Activated T-cell treated with anti-CD3 and anti-CD28 coated beads, Interleukin-2, amount 50 U/mL, for 72 hours (primary cell): ENCODE results near the gene TGFB3. TPM values are rescaled to one million over a fixed set of nuclear protein-coding genes. Genes with fewer than 3 reads are reported as not detected.
"Not testable (repeated sequence)": the region's sequence is repeated elsewhere in the genome, so short reads cannot be mapped to it uniquely, and the experiment has no call there.

Experiments used
- ATAC-seq, 2 donors: fragments of 150-1000 bp; cut with Tn5 transposase; replicated peaks in 1 of 2; 2 replicates each; pipeline ENCODE4 v1.10.0; 2021; ENCODE audit warnings: moderate library complexity in 2 of 2, mild to moderate bottlenecking in 1 of 2
- DNase-seq, 2 donors: peaks; one replicate each; pipeline ENCODE4 v3.0.0; 2021 to 2022; ENCODE audit warnings: mixed read lengths in 1 of 2
- H3K27ac Mint-ChIP-seq: one replicate; pipeline ENCODE4 v1.8.0; 2022; ENCODE audit warnings: mild to moderate bottlenecking, moderate library complexity, mixed read lengths
- H3K27me3 Mint-ChIP-seq: one replicate; pipeline ENCODE4 v1.8.0; 2022; ENCODE audit warnings: low read depth, mixed read lengths
- H3K36me3 Mint-ChIP-seq, 2 donors: one replicate each; pipeline ENCODE4 v1.8.0; 2022; ENCODE audit warnings: mixed read lengths in 2 of 2, mild to moderate bottlenecking in 1 of 2; ENCODE audit not compliant: insufficient read depth in 2 of 2
- H3K4me1 Mint-ChIP-seq: one replicate; pipeline ENCODE4 v1.8.0; 2022; ENCODE audit warnings: low read depth, mixed read lengths
- H3K4me3 Mint-ChIP-seq, 2 donors: one replicate each; pipeline ENCODE4 v1.8.0; 2022; ENCODE audit warnings: mild to moderate bottlenecking in 2 of 2, mixed read lengths in 2 of 2, moderate library complexity in 2 of 2
- H3K9me3 Mint-ChIP-seq, 2 donors: one replicate each; pipeline ENCODE4 v1.8.0; 2022; ENCODE audit warnings: mixed read lengths in 2 of 2
- total RNA-seq, 2 donors: library from RNA; stranded (reverse); gene quantifications; one replicate each; pipeline ENCODE4 v1.2.3, GENCODE V29; 2022

Gene TGFB3
- total RNA-seq, 2 donors from 2014 or later: 5.5 to 9.3 TPM

GRCh38 chr14:75928690-75929181 lies 53.1 kb downstream of the TGFB3 start:
- Mint-ChIP-seq H3K27ac (no peak overlapping the region), H3K9me3 (no peaks in the 10 kb centered on the region), H3K36me3 (no peaks in the 10 kb centered on the region), H3K4me1 (no peaks in the 10 kb centered on the region), H3K27me3 (no peaks in the 10 kb centered on the region), H3K4me3 (no peak overlapping the region)
- ATAC-seq: no peak
- DNase-seq: no peak

DNA sequence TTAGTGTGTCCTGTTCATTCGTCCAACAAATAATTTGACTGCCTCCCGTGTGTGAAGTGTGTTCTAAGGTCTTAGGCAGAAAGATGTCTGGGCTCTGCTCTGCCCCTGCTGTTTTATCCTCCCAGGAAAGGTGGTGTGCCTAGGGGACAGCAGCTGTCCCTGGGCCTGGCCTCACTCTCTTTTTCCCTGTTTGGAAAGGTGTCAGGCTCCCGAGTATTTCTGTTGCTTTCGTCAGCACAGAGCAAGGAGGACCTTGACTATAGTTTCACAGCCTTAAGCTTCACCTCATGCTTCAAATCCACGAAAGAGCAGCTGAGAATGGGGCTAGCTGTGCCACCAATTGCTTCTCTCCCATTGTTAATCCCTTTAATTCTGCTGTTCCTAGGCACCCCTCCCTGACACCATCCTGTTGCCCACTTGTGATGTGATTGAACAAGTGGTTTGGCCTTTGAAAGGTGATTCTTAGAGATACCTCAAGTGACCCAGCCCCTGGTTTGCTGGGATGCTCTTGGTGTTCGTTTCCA lies 54.2 kb downstream of the TGFB3 start:
- no peak overlapping the region for H3K4me3 Mint-ChIP-seq
- no peak for DNase-seq
- no peaks in the 10 kb centered on the region for H3K36me3 Mint-ChIP-seq
- no peak for ATAC-seq
- no peaks in the 10 kb centered on the region for H3K4me1 Mint-ChIP-seq
- no peak overlapping the region for H3K27ac Mint-ChIP-seq
- H3K9me3 Mint-ChIP-seq: no peaks in the 10 kb centered on the region
- H3K27me3 Mint-ChIP-seq: no peaks in the 10 kb centered on the region

DNA sequence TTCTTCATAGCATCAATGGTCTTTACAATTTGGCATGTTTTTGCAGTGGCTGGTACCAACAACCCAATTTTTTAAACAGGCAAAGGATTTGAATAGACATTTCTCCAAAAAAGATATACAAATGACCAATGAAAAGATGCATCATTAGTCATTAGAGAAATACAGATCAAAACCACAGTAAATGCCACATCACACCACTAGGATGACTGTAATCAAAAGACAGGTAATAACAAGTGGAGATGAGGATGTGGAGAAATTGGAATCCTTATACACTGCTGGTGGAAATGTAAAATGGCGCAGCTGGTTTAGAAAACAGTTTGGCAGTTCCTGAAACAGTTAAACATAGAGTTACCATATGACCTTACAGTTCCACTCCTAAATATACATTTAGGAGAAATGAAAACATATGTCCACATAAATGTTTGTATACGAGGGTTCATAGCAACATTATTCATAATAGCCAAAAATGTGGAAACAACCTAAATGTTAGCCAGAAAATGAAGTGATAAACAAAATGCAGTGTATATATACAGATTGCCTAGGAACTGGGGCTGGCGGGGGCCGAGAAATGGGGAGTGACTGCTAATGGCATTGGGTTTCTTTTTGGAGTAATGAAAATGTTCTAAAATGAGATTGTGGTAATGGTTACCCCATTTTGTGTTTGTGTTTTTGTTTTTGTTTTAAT lies 55.2 kb downstream of the TGFB3 start:
- Mint-ChIP-seq H3K36me3 (no peaks in the 10 kb centered on the region), H3K4me1 (no peaks in the 10 kb centered on the region), H3K4me3 (no peak overlapping the region), H3K27ac (no peak overlapping the region), H3K27me3 (no peaks in the 10 kb centered on the region), H3K9me3 (no peaks in the 10 kb centered on the region)
- DNase-seq (no peak), ATAC-seq (no peak)

DNA sequence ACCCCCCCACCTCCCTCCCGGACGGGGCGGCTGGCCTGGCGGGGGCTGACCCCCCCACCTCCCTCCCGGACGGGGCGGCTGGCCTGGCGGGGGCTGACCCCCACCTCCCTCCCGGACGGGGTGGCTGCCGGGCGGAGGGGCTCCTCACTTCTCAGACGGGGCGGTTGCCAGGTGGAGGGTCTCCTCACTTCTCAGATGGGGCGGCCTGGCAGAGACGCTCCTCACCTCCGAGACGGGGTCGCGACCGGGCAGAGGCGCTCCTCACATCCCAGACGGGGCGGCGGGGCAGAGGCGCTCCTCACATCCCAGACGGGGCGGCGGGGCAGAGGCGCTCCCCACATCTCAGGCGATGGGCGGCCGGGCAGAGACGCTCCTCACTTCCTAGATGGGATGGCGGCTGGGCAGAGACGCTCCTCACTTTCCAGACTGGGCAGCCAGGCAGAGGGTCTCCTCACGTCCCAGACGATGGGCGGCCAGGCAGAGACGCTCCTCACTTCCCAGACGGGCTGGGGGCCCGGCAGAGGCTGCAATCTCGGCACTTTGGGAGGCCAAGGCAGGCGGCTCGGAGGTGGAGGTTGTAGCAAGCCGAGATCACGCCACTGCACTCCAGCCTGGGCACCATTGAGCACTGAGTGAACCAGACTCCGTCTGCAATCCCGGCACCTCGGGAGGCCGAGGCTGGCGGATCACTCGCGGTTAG lies 56.5 kb downstream of the TGFB3 start:
- H3K4me3 Mint-ChIP-seq, H3K27me3 Mint-ChIP-seq, H3K36me3 Mint-ChIP-seq, H3K4me1 Mint-ChIP-seq, H3K9me3 Mint-ChIP-seq, H3K27ac Mint-ChIP-seq, ATAC-seq, DNase-seq: not testable (repeated sequence)

DNA sequence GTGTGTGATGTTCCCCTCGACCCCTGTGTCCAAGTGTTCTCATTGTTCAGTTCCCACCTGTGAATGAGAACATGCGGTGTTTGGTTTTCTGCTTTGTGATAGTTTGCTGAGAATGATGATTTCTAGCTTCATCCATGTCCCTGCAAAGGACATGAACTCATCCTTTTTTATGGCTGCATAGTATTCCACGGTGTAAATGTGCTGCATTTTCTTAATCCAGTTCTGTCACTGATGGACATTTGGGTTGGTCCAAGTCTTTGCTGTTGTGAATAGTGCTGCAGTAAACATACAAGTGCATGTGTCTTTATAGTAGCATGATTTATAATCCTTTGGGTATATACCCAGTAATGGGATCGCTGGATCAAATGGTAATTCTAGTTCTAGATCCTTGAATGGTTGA lies 61.4 kb downstream of the TGFB3 start:
- not testable (repeated sequence) for H3K4me3 Mint-ChIP-seq, H3K36me3 Mint-ChIP-seq, H3K9me3 Mint-ChIP-seq, DNase-seq, H3K27me3 Mint-ChIP-seq, H3K4me1 Mint-ChIP-seq, ATAC-seq, H3K27ac Mint-ChIP-seq

- no peaks in the 10 kb centered on the region for H3K27me3 Mint-ChIP-seq
- DNase-seq (no peak), ATAC-seq (no peak)
- no peak overlapping the region for H3K4me3 Mint-ChIP-seq
- H3K9me3 Mint-ChIP-seq: peaks cover 2% of the 10 kb centered on the region in 2 donors
- H3K27ac Mint-ChIP-seq: no peak overlapping the region
- H3K36me3 Mint-ChIP-seq: peaks cover 2% of the 10 kb centered on the region in 2 donors
- no peaks in the 10 kb centered on the region for H3K4me1 Mint-ChIP-seq
Measured at GRCh38 chr14:75917946-75918335, 63.9 kb downstream of the TGFB3 start.

DNA sequence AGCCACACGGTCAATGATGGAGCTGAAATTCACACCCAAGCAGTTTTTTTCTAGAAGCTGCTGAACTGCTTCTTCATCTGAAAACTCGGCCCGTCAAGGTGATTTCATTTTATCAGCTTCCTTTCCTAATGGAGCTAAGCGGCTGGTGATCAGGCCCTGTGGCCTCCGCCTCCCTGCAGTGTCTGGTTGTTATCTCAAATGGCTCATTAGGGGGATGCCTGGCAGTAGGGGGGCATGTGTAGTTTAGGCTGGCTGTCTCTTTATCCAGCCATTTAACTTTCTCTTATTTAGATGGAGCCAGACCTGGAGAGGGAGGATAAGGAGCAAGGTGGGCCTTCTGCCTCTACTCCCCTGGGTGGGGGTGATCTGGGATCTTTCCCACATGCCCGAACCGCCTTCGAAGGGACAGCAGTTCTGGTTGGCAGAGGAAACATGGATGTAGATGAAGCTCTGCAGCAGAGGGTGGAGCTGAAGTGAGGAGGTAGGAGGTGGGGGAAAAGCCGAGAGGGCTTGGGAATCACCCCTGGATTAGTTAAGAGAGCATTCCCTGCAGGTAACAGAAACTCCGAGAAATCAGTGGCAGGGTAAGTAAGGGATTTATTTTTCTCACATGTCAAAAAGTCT lies 64.4 kb downstream of the TGFB3 start:
- H3K36me3 Mint-ChIP-seq: peaks cover 2% of the 10 kb centered on the region in 2 donors
- DNase-seq (no peak), ATAC-seq (no peak)
- no peak overlapping the region for H3K4me3 Mint-ChIP-seq
- H3K4me1 Mint-ChIP-seq: no peaks in the 10 kb centered on the region
- no peak overlapping the region for H3K27ac Mint-ChIP-seq
- H3K27me3 Mint-ChIP-seq: no peaks in the 10 kb centered on the region
- H3K9me3 Mint-ChIP-seq: peaks cover 2% of the 10 kb centered on the region in 2 donors

DNA sequence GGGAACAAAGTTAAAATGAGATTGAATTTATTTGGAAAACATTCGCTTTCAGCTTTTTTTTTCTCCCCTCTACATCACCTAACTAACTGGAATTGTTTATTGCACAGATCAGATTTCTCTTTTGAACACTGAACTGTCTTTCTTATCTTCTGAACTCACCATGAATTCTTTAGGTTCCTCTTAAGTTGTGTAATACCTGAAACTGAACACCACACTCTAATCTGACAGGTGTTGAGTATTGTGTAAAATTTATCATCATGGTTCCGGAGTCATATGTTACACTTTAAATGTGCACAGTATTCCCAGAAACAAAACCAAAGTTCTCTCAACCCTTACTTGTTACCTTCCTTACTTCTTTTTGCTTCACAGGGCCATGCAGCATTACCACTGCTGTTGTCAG lies 66.8 kb downstream of the TGFB3 start:
- H3K4me3 Mint-ChIP-seq: no peak overlapping the region
- no peak for DNase-seq
- H3K4me1 Mint-ChIP-seq: no peaks in the 10 kb centered on the region
- no peaks in the 10 kb centered on the region for H3K27me3 Mint-ChIP-seq
- no peak for ATAC-seq
- no peaks in the 10 kb centered on the region for H3K36me3 Mint-ChIP-seq
- no peak overlapping the region for H3K27ac Mint-ChIP-seq
- no peaks in the 10 kb centered on the region for H3K9me3 Mint-ChIP-seq

DNA sequence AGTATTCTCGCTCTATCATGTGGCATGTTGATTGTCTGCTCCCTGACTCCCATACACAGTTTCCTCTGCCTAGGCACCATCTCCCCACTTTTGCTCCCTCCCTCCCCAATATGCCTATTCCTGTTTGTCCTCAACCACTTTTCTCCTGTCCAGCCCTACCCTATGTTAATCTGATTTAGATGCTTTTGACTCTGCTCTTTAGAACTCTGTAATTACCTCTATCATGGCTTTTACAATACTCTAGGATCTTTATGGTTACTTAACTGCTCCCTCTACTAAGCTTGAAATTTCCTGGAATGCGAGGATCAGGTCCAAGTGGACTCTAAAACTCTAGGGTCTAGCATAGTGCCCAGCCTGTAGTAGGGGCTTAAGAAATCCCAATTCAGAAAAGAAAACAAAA lies 68.6 kb downstream of the TGFB3 start:
- Mint-ChIP-seq H3K4me1 (no peaks in the 10 kb centered on the region), H3K4me3 (no peak overlapping the region), H3K27me3 (no peaks in the 10 kb centered on the region)

DNA sequence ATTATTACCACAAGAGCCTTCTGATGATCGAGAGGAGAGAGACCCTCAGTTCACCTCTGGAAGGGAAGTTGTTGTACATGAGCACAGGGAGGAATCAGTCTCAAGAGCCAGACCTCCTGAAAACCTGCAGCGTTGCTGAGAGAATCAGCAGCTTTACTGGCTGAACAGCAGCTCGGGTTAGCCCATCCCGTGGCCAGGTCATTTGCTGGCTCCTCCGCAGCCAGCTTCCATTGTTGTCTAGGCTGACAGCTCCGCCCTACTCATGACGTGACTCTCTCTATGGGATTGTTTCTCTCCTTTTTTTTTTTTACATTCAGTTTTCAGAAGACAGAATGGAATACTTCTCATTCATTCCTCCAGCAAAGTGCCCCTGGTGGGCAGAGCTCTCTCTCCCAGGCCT lies 69.9 kb downstream of the TGFB3 start:
- H3K4me1 Mint-ChIP-seq: no peaks in the 10 kb centered on the region
- H3K9me3 Mint-ChIP-seq: no peaks in the 10 kb centered on the region
- DNase-seq: no peak
- no peak overlapping the region for H3K4me3 Mint-ChIP-seq
- no peaks in the 10 kb centered on the region for H3K27me3 Mint-ChIP-seq
- ATAC-seq: no peak
- no peak overlapping the region for H3K27ac Mint-ChIP-seq
- H3K36me3 Mint-ChIP-seq: no peaks in the 10 kb centered on the region

More for the DNA sequence above, 68.6 kb downstream of the TGFB3 start:
- no peak for DNase-seq
- no peak for ATAC-seq
- Mint-ChIP-seq H3K27ac (no peak overlapping the region), H3K9me3 (no peaks in the 10 kb centered on the region), H3K36me3 (no peaks in the 10 kb centered on the region)

DNA sequence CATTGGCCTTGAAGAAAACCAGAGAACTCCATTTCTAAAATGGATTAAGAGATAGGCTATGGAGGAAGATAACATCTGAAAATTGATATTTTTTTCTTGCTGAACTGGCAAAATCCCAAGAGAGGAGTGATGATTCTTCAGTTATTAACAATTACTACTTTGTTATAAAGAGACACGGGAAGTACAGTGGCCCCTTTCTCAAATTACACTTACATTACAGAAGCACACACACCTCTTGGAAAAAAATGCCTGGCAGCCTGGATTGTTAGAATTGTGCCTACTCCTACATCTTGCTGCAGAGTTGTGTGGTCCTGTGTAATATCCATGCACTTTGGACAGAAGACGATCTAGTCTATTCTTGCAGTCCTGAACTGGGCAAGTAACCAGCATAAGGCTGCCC lies 71.7 kb downstream of the TGFB3 start:
- H3K27me3 Mint-ChIP-seq: no peaks in the 10 kb centered on the region
- no peak for ATAC-seq
- no peaks in the 10 kb centered on the region for H3K9me3 Mint-ChIP-seq
- DNase-seq: no peak
- no peak overlapping the region for H3K4me3 Mint-ChIP-seq
- H3K27ac Mint-ChIP-seq: no peak overlapping the region
- H3K36me3 Mint-ChIP-seq: no peaks in the 10 kb centered on the region
- no peaks in the 10 kb centered on the region for H3K4me1 Mint-ChIP-seq

- H3K4me1 Mint-ChIP-seq: no peaks in the 10 kb centered on the region
- no peak for ATAC-seq
- no peaks in the 10 kb centered on the region for H3K9me3 Mint-ChIP-seq
- DNase-seq: no peak
- H3K27ac Mint-ChIP-seq: no peak overlapping the region
- H3K27me3 Mint-ChIP-seq: no peaks in the 10 kb centered on the region
- H3K4me3 Mint-ChIP-seq: no peak overlapping the region
- H3K36me3 Mint-ChIP-seq: no peaks in the 10 kb centered on the region
Measured at GRCh38 chr14:75909630-75910029, 72.2 kb downstream of the TGFB3 start.
